Hepatocyte (in vitro differentiated cells): ENCODE data around the gene PI16. TPM values are rescaled to one million over a fixed set of nuclear protein-coding genes. Genes with fewer than 3 reads are reported as not detected.

ENCODE experiments used
- DNase-seq: peaks from one replicate; pipeline ENCODE4 v3.0.0-alpha.2; 2016; ENCODE audit warnings: low spot score
- H2AFZ ChIP-seq: fragments of 200-600 bp; sonication (generic); 2 replicates; pipeline ENCODE4 v1.6.0; 2016; ENCODE audit warnings: antibody characterized with exemption, mild to moderate bottlenecking
- H3K27ac ChIP-seq: fragments of 200-600 bp; sonication (generic); 2 replicates; pipeline ENCODE4 v1.5.1; 2016; ENCODE audit warnings: mild to moderate bottlenecking
- H3K27me3 ChIP-seq: fragments of 200-600 bp; sonication (generic); 2 replicates; pipeline ENCODE4 v1.6.1; 2016
- H3K36me3 ChIP-seq: fragments of 200-600 bp; sonication (generic); replicated peaks from 2 replicates; pipeline ENCODE4 v1.5.1; 2016; ENCODE audit warnings: low read depth; ENCODE audit not compliant: insufficient read depth
- H3K4me1 ChIP-seq: fragments of 200-600 bp; sonication (generic); 2 replicates; pipeline ENCODE4 v1.5.1; 2016; ENCODE audit warnings: mild to moderate bottlenecking, moderate library complexity; ENCODE audit not compliant: insufficient read depth
- H3K4me2 ChIP-seq: fragments of 200-600 bp; sonication (generic); 2 replicates; pipeline ENCODE4 v1.6.0; 2016
- H3K4me3 ChIP-seq: fragments of 200-600 bp; sonication (generic); 2 replicates; pipeline ENCODE4 v1.5.1; 2016; ENCODE audit warnings: mild to moderate bottlenecking
- H3K79me2 ChIP-seq: fragments of 200-600 bp; sonication (generic); 2 replicates; pipeline ENCODE4 v1.6.0; 2017; ENCODE audit warnings: mild to moderate bottlenecking
- H3K9me2 ChIP-seq: fragments of 200-600 bp; sonication (generic); replicated peaks from 2 replicates; pipeline ENCODE4 v1.6.0; 2017; ENCODE audit warnings: mild to moderate bottlenecking; ENCODE audit not compliant: insufficient read depth
- H3K9me3 ChIP-seq: fragments of 200-600 bp; sonication (generic); 2 replicates; pipeline ENCODE4 v1.5.1; 2016; ENCODE audit warnings: low read depth, mild to moderate bottlenecking
- H4K20me1 ChIP-seq: fragments of 200-600 bp; sonication (generic); 2 replicates; pipeline ENCODE4 v1.6.0; 2016; ENCODE audit warnings: mild to moderate bottlenecking; ENCODE audit not compliant: insufficient read depth, poor library complexity, severe bottlenecking
- EZH2 ChIP-seq: fragments of 200-600 bp; sonication (generic); IDR thresholded peaks from 2 replicates; pipeline ENCODE4 v1.6.1; 2016; ENCODE audit warnings: antibody characterized with exemption, mild to moderate bottlenecking, borderline replicate concordance
- EZH2phosphoT487 ChIP-seq: fragments of 200-600 bp; sonication (generic); IDR thresholded peaks from one replicate; pipeline ENCODE4 v1.6.1; 2018; ENCODE audit warnings: antibody characterized with exemption, mild to moderate bottlenecking, low read depth, moderate library complexity; ENCODE audit not compliant: unreplicated experiment, severe bottlenecking
- WGBS: methylation state at CpG from one replicate; pipeline ENCODE4 v1.1.6; 2016; ENCODE audit warnings: low lambda C conversion rate; ENCODE audit errors: missing lambda C conversion rate; 5-methylcytosine and 5-hydroxymethylcytosine counted together
- polyA plus RNA-seq: library from polyadenylated mRNA; unstranded; fragments of >200 nt; fragmentation: Nextera tagmentation; extraction: Ambion mirVana; gene quantifications from 2 replicates; pipeline ENCODE4 v1.2.1, GENCODE V29; 2016
- total RNA-seq: library from RNA; depleted of rRNA; stranded (reverse); fragments of >200 nt; gene quantifications from 2 replicates; pipeline ENCODE4 v1.2.3, GENCODE V29; 2014
- TF ChIP-seq, protein P1 (sequence below): fragments of 200-600 bp; sonication (generic); IDR thresholded peaks from 2 replicates; pipeline ENCODE4 v1.5.1; 2016; ENCODE audit warnings: antibody characterized with exemption, mild to moderate bottlenecking; ENCODE audit not compliant: poor library complexity

Gene PI16
- total and polyA plus RNA-seq, 2 experiments from 2014 or later, result not detected

DNA sequence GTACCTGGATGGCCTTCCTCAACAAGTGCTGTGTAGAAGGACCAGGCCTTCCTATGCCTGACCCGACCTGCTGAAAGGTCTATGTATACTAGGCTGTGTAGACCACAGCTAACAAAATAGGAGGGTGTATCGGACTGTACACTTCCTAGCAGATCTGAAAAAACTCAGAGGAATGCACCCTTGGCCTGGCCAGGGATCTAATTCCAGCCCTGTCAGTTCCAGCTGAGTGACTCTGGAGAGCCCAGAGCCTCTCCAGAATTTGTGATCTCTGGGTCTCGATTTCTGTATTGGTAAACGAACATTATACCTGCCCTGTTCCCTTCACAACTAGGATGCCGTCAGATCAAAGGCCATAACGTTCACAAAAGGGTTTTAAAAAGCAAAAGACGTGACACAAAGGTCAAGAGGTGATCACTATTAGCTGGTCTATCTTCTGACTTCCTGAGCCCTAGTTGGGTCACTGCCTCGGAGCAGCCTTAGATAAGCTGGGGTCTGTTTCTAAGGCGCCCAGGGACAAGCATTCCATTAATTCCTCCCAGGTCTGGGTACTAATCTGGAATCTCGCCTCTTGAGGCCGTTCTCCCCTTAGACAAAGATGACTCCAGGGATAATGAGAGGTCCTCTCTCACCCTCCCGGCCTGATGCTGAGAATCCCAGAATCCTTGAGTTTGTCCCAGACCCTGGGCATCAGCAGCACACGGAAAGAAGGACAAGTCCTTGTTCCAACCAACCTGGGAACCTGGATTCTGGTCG, 17.6 kb downstream of the PI16 start:
- Histone ChIP-seq H2AFZ (no peak overlapping the region), H3K27me3 (no peaks in the 10 kb centered on the region), H3K36me3 (peaks cover 7% of the 10 kb centered on the region), H3K4me3 (no peak overlapping the region), H3K4me1 (no peaks in the 10 kb centered on the region), H4K20me1 (no peaks in the 10 kb centered on the region), H3K4me2 (no peak overlapping the region), H3K9me2 (no peaks in the 10 kb centered on the region), H3K79me2 (no peaks in the 10 kb centered on the region), H3K9me3 (no peaks in the 10 kb centered on the region), H3K27ac (no peak overlapping the region)
- WGBS, result 59% methylated on average over 14 of the region's 14 CpGs
- DNase-seq, result no peak
- TF ChIP-seq EZH2phosphoT487 (no peak), EZH2 (no peak)

DNA sequence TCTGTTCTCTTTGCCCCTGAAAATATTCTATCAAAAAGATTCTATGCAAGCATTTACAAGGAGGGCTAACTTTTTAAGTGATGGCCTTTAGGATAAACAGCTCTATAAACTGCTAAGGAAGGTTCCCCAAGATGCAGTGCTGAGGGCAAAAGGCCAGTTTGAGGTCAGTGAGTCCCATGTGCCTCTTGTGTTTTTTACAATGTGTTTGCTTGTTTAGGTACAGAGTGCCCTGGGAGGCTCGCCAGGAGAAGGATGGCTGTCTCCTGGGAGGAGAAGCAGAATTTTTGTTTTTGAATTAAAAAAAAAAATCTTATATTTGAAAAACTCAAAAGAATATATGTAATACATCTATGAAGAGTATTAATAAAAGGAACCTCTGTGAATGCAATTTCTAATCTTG, 18.7 kb downstream of the PI16 start:
- no peak overlapping the region for H3K4me2 ChIP-seq
- no peaks in the 10 kb centered on the region for H4K20me1 ChIP-seq
- DNase-seq, result no peak
- no peaks in the 10 kb centered on the region for H3K9me3 ChIP-seq
- H3K9me2 ChIP-seq, result no peaks in the 10 kb centered on the region
- peaks cover 7% of the 10 kb centered on the region for H3K36me3 ChIP-seq
- WGBS, result 95% methylated on average over 1 of the region's 1 CpG
- H3K79me2 ChIP-seq, result no peaks in the 10 kb centered on the region
- no peak overlapping the region for H3K27ac ChIP-seq
- no peak overlapping the region for H3K4me3 ChIP-seq
- no peak overlapping the region for H2AFZ ChIP-seq
- no peaks in the 10 kb centered on the region for H3K4me1 ChIP-seq
- TF ChIP-seq, protein P1, sequence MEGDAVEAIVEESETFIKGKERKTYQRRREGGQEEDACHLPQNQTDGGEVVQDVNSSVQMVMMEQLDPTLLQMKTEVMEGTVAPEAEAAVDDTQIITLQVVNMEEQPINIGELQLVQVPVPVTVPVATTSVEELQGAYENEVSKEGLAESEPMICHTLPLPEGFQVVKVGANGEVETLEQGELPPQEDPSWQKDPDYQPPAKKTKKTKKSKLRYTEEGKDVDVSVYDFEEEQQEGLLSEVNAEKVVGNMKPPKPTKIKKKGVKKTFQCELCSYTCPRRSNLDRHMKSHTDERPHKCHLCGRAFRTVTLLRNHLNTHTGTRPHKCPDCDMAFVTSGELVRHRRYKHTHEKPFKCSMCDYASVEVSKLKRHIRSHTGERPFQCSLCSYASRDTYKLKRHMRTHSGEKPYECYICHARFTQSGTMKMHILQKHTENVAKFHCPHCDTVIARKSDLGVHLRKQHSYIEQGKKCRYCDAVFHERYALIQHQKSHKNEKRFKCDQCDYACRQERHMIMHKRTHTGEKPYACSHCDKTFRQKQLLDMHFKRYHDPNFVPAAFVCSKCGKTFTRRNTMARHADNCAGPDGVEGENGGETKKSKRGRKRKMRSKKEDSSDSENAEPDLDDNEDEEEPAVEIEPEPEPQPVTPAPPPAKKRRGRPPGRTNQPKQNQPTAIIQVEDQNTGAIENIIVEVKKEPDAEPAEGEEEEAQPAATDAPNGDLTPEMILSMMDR, result no peak
- TF ChIP-seq EZH2 (no peak), EZH2phosphoT487 (no peak)
- H3K27me3 ChIP-seq, result no peaks in the 10 kb centered on the region

DNA sequence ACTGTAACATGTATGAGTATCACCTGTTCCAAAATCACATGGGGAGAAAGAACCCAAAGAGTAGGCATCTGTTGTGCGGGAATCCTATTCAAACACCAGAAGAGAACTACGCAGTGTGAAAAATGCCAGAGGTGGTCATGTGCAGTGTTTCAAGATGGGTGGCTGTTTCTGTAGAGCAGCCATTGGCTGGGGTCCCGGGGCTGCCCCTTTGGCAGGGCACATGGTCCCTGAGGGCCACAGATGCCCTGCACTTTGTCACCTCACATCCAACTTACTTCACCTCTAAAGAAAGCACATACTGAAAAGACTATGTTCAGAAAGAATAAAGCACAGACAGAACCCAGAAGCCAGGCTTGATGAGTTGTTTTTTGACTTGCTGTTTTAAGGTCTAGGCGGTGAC, 19.1 kb downstream of the PI16 start:
- DNase-seq, result no peak
- 87% methylated on average over 4 of the region's 4 CpGs for WGBS
- TF ChIP-seq EZH2 (no peak), EZH2phosphoT487 (no peak)
- TF ChIP-seq, protein P1, result no peak
- Histone ChIP-seq H3K27ac (no peak overlapping the region), H3K9me3 (no peaks in the 10 kb centered on the region), H3K36me3 (peaks cover 7% of the 10 kb centered on the region), H3K4me3 (no peak overlapping the region), H3K9me2 (no peaks in the 10 kb centered on the region), H3K79me2 (no peaks in the 10 kb centered on the region), H3K27me3 (no peaks in the 10 kb centered on the region), H3K4me2 (no peak overlapping the region), H4K20me1 (no peaks in the 10 kb centered on the region), H2AFZ (no peak overlapping the region), H3K4me1 (no peaks in the 10 kb centered on the region)

DNA sequence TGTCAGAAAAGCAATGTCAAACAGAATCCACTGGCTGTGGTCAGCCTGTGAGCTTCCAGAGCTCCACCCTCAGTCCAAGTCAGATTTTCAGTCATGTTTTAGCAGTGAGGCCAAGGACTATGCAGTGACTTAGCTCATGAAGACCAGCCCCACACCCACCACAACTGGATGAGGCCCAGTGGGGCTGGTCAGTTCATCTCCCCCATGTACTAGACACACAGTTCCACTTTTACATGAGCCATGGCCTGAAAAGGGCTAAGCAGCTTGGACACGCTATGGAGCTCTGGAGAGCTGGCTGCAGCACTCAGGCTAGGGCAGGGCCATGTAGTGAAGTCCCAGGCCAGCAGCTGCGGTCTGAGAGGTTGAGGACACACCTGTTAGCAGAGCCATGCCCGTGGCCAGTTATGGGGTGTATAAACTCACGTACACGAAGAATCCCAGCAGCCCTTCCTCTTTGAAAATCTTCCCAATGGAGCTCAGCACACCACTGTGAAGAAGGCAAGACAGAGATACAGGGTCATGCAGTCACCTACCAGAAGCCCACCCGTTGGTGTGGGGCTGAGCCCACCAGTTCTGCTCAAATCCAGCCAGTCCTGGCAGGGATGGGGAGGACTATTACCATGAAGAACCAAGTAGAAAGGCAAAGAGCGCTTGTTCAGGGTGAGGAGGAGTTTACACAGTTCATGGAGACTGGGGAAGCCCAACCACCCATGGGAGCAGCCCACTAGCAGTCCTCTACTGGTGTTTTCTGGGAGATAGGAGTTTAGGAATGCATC, 20.9 kb downstream of the PI16 start:
- Histone ChIP-seq H3K9me3 (no peaks in the 10 kb centered on the region), H4K20me1 (peaks cover 11% of the 10 kb centered on the region), H3K4me1 (no peaks in the 10 kb centered on the region), H3K27ac (no peak overlapping the region), H3K9me2 (no peaks in the 10 kb centered on the region), H3K4me3 (no peak overlapping the region), H2AFZ (no peak overlapping the region), H3K79me2 (peaks cover 15% of the 10 kb centered on the region), H3K36me3 (peaks cover 7% of the 10 kb centered on the region), H3K27me3 (no peaks in the 10 kb centered on the region), H3K4me2 (no peak overlapping the region)
- no peak for DNase-seq
- TF ChIP-seq EZH2phosphoT487 (no peak), EZH2 (no peak)
- TF ChIP-seq, protein P1, result no peak
- 93% methylated on average over 7 of the region's 7 CpGs for WGBS
